ENCODE results near the gene HLA-DRB1.

GRCh38 chr6:32529697-32530430 is 59.8 kb downstream of the HLA-DRB1 start, which contains the start of gene HLA-DRB5:
- TF ChIP-seq CTCF (IDR thresholded peaks at IDR 0.05): no peak
- no peak for TF ChIP-seq POLR2A (IDR thresholded peaks at IDR 0.05)

All from Peyer's patch (tissue), 4 donors.